Fibroblast of skin of scalp (primary cell): ENCODE results near the gene MFGE8.

Source experiments
- DNase-seq: peaks from one replicate; pipeline ENCODE4 v3.0.0-alpha.2; 2013

MFGE8 gene

DNA sequence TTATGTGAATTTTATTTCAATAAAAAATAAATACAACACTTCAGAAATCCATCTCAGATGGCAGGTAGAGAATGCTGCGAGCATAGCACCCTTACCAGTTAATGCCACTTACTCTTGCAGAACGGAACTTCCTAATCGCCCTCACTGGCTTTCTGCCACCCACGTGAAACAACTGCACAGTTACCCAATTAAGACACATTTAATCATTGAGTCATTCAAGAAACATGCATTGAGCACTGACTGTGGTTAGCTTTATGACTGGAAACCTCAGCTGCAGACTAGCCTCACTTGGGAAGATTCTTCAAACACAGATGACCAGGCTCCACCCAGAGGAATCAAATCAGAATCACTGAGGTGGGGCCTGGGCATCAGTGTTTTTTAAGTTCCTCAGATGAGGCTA, 5.6 kb upstream of the MFGE8 start:
- peak; percentile 98 for DNase-seq

DNA sequence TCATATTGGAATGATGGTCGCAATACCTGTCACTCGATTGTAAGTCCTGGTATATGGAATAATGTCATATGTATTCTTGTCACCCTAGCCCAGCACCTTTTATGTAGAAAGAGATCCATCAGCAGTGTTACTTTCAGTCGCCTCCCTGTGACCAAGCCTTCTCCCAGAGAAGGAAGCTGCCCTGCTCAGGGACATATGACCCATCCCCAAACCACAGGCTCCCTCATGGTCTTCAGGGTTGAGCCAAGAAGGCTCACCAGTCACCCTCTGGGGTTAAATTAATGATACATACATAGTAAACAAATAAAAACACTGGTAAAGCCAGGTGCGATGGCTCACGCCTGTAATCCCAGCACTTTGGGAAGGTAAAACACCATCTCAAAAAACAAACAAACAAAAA, 4.6 kb upstream of the MFGE8 start:
- no peak for DNase-seq

DNA sequence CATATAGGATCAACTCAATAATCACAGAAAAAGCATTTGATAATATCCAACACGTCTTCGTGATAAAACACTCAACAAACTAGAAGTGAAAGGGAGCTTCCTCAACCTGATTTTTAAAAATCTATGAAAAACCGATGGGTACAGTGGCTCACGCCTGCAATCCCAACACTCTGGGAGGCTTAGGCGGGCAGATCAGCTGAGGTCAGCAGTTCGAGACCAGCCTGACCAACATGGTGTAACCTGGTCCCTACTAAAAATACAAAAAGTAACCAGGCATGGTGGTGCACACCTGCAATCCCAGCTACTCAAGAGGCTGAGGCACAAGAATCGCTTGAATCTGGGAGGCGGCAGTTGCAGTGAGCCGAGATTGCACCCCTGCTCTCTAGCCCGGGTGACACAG, 2.2 kb upstream of the MFGE8 start:
- no peak for DNase-seq

DNA sequence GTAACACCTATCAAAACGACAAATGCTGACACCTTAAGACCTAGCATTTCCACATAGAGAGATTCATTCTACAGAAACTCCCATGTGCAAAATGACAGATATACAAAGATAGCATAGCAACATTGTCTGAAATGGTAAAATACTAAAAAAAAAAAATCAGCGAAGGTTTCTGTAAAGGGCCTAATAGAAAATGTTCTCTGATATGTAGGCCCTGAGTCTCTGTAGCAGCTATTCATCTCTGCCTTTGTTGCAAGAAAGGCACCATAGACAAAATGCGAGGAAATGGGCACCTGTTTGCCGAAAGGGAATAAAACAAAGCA, 631 bp upstream of the MFGE8 start:
- DNase-seq: no peak

DNA sequence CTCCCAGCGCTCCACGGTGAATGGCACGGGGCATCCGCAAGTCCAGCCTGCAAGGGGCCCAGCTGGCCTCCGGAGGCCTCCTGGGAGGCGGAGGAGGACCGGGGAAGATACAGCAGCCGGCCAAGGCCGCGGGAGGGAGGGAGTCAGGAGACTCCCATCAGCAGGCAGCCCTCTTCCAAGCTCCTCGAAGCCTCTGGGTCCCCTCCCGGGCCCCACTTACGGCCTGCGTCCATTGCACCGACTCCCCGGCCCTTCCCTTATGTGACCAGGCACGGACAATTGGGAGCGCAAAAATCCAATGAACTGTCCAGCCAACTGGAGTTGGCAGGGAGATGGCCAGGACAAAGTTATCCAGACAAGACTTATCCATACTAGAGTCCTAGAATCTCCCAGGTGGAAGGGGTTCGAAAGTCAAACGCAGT, 668 bp downstream of the MFGE8 start:
- no peak for DNase-seq

DNA sequence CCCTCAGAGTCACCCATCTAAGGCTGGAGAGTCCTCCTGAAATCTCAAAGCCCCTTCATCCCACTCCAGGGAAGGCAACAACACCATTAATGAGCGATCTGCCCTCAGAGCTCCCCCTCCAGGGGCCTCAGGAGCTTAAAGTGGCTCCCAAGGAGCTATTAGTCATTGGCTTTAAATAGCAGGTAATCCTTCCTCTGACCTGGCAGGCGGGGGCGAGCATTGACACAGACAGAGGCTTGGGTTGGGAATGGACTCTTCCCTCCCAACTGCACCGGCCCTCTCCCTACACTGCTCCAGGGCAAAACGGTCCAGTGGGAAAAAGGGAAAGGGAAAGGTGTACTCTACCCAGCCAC, 1.4 kb downstream of the MFGE8 start:
- no peak for DNase-seq

- peak; percentile 46 for DNase-seq
Measured at GRCh38 chr15:88909956-88910831, 3.0 kb downstream of the MFGE8 start.

- no peak for DNase-seq
Measured at GRCh38 chr15:88908697-88909621, 4.2 kb downstream of the MFGE8 start.

GRCh38 chr15:88908123-88908522, 5.1 kb downstream of the MFGE8 start:
- DNase-seq: no peak

GRCh38 chr15:88907111-88907510, 6.1 kb downstream of the MFGE8 start:
- no peak for DNase-seq

- DNase-seq: no peak
Measured at GRCh38 chr15:88906551-88906950, 6.6 kb downstream of the MFGE8 start.

GRCh38 chr15:88906130-88906529, 7.0 kb downstream of the MFGE8 start:
- DNase-seq: no peak

DNA sequence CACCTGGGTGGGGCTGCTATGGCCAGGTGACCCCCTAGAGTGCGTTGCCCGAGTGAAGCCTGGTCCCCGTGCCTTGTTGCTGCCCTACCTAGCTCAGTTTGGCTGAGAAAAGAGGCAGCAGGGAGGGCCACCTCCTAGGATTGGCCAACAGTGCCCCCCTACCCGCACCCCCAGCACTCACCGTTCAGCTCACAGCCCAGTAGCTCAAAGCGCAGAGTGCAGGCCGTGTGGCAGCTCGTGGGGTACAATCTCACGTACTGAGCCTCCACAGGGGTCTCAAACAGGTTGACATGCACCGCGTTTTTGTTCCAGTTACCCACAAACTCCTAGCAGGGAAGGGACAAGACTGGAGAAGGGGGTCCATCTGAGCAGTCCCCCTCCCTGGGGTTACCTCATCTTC, 7.6 kb downstream of the MFGE8 start:
- DNase-seq: no peak

DNA sequence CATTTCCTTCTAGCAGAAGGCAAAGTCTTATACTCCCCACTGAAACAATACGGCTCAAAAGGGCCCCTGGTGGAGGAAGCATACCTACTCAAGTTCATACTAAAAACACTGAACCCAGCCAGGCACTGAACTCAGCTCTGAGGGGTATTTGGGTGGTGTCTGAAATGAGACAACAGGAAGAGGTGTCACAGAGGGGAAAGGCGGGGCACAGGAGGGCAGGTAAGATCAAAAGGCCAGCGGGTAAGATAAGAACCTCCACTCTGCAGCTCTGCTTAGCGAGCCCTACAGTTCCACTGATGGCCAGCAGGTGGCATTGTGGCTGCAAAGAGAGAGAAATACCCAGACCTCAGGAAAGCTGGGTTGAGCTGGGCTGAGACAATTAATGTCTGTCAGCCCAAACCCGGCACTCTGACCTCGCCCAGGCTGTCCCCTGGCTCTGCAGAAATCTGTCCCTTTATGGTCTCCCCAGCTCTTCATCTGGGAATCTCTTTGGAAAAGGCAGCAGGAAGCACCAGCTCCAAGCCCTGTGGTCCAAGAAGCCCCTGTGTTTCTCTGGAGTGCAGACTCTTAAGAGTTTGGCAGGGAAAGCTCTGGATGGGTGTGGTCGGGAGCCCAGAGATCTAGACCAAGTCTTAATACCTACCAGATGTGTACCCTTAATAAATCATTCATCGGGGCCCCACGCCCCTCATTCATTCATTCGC, 8.4 kb downstream of the MFGE8 start:
- peak; percentile 77 for DNase-seq

GRCh38 chr15:88904257-88904623, 8.9 kb downstream of the MFGE8 start:
- no peak for DNase-seq

GRCh38 chr15:88902846-88903245, 10.3 kb downstream of the MFGE8 start:
- no peak for DNase-seq

- no peak for DNase-seq
Measured at GRCh38 chr15:88902221-88902835, 10.9 kb downstream of the MFGE8 start.

DNA sequence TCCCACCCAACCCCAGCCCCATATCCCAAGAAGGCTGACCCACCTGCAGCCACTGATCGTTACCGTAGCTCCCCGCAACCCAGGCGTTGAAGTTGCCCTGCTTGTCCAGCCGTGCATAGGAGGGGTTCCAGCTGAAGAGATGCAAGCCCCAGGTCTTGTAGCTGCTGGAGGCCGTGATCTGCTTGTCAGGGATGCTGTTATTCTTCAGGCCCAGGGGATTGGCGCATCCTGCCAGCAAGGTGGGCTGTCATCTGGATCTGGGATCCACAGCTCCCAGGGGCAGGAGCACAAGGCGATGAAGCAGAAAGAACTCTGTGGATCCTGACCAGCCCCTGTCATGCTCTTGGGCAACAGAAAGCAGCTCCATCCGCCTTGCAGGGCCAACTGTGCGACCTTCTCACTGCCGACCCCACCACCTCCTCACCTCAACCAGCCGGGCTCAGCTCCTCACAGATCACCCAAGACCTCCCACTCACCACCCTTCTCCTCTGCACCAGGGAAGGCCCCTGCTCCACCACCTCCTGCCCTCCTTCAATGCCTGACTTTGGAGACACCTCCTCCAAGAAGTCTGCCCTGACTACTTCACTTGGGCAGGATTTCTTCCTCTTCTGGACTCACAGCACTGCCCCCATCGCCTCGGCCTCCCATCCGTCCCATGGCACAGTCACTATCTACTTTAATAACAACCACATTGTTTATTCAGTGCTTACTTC, 11.5 kb downstream of the MFGE8 start:
- no peak for DNase-seq

DNA sequence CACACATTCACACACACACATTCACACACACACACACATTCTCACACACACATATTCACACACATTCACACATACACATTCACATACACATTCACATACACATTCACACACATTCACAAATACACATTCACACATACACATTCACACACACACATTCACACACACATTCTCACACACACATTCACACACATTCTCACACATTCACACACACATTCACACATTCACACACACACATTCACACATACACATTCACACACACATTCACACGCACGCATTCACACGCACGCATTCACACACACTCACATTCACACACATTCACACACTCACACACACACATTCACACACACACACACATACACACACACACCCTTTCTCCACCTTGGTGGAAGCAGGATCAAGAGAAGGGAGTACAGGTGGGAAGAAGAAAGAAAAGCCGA, 12.2 kb downstream of the MFGE8 start:
- no peak for DNase-seq

- DNase-seq: peak; percentile 88
Measured at GRCh38 chr15:88900309-88900981, 12.7 kb downstream of the MFGE8 start.

DNA sequence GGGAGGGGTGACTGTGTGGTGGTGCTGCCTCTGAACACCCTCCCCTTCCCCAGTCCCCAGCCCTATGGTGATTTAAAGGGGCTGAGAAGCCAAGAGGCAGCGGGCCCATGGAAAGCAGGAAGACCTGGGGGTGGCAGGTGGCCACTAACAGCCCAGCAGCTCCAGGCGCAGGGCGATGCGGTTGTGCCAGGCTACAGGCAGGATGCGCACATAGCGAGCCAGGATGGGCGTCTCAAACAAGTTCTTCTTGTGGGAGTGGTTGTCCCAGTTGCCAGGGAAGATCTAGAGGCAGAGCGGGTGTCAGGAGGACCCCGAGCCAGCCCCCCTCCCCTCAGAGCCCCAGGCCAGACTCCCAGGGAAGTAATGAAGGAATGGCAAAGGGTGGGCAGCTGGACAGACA, 13.9 kb downstream of the MFGE8 start:
- DNase-seq: no peak

DNA sequence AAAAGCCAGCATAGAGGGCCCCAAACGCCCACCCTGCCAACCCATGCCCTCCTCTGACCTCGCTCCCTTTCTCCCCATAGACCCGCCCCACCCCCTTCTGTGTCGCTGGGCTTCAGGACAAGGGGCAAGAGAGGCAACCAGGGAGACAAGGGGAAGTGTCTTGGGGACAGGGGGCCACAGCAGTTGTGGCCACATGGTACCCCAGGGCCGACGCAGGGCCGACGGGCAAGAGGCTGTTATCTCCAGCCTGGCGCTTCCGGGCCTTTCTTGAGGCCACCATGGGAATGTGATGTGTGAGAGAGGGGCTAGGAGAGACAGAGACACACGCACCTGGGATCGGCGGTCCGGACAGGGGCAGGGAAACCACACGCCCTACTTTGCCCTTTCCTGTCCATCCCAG, 14.4 kb downstream of the MFGE8 start:
- DNase-seq: no peak
